K562 (cell line): ENCODE measurements around the gene SMC4.

ENCODE experiments used
- CBX2 ChIP-seq: fragments of 200-600 bp; sonication (generic); IDR thresholded peaks from one replicate; pipeline ENCODE4 v1.6.1; 2012; ENCODE audit warnings: mild to moderate bottlenecking, low read length, inconsistent platforms; ENCODE audit not compliant: insufficient read depth, poor library complexity, severe bottlenecking
- EGR1 ChIP-seq: fragments of 450-650 bp; conservative IDR thresholded peaks from 2 replicates; pipeline ENCODE4 v1.6.1; 2017; ENCODE audit warnings: mild to moderate bottlenecking
- EZH2 ChIP-seq: IDR thresholded peaks from 2 replicates; pipeline ENCODE4 v1.6.1; 2012; ENCODE audit warnings: low read depth, mild to moderate bottlenecking, inconsistent platforms, low read length, borderline replicate concordance
- NCOR1 ChIP-seq: fragments of 450-650 bp; IDR thresholded peaks from 2 replicates; pipeline ENCODE4 v1.6.1; 2016; ENCODE audit warnings: mild to moderate bottlenecking, moderate library complexity
- NFYB ChIP-seq: IDR thresholded peaks from 2 replicates; pipeline ENCODE4 v1.6.1; 2011; ENCODE audit warnings: mild to moderate bottlenecking, moderate library complexity; ENCODE audit not compliant: insufficient read length; ENCODE audit errors: extremely low read depth
- RAD21 ChIP-seq, 2 experiments: fragments of 250-450 bp in 1 of 2; fragments of 450-650 bp in 1 of 2; sonication (Bioruptor Pico) in 1 of 2; formaldehyde crosslinking in 1 of 2; IDR thresholded peaks in 1 of 2; conservative IDR thresholded peaks in 1 of 2; 2 replicates each; pipeline versions ENCODE4 v1.4.0 to v1.8.0; 2020 to 2022; ENCODE audit warnings: mild to moderate bottlenecking in 2 of 2, moderate library complexity in 1 of 2
- RFX7 ChIP-seq: fragments of 250-450 bp; sonication (Bioruptor Pico); IDR thresholded peaks from 2 replicates; pipeline ENCODE4 v1.5.1; 2021; ENCODE audit warnings: mild to moderate bottlenecking
- SIN3A ChIP-seq, 2 experiments: fragments of 150-350 bp in 1 of 2; IDR thresholded peaks; 2 replicates each; pipeline ENCODE4 v1.6.1; 2011 to 2016; ENCODE audit warnings: borderline replicate concordance in 2 of 2, low read depth in 2 of 2, low read length in 2 of 2, mild to moderate bottlenecking in 2 of 2, moderate library complexity in 2 of 2; ENCODE audit not compliant: control insufficient read depth in 1 of 2
- SREBF2 ChIP-seq: sonication (generic); formaldehyde crosslinking; IDR thresholded peaks from 2 replicates; pipeline ENCODE4 v1.4.0; 2020; ENCODE audit warnings: mild to moderate bottlenecking, missing genetic modification reagents
- ZNF384 ChIP-seq: IDR thresholded peaks from 2 replicates; pipeline ENCODE4 v1.6.1; 2012; ENCODE audit warnings: low read depth, low read length, improper control_type of control experiment
- ZNF551 ChIP-seq: fragments of 250-450 bp; sonication (Bioruptor Pico); IDR thresholded peaks from 2 replicates; pipeline ENCODE4 v1.5.0; 2021; ENCODE audit warnings: mild to moderate bottlenecking, moderate library complexity
- ZNF778 ChIP-seq: fragments of 450-650 bp; formaldehyde crosslinking; IDR thresholded peaks from 2 replicates; pipeline ENCODE4 v1.4.0; 2020; ENCODE audit warnings: mild to moderate bottlenecking, moderate library complexity
- TF ChIP-seq, protein P1 (sequence below), 3 experiments: IDR thresholded peaks in 2 of 3; conservative IDR thresholded peaks in 1 of 3; 2 replicates each; pipeline ENCODE4 v1.5.1; 2011 to 2012; ENCODE audit warnings: low read length in 3 of 3, mild to moderate bottlenecking in 3 of 3, control low read depth in 2 of 3, improper control_type of control experiment in 1 of 3, inconsistent platforms in 1 of 3, low read depth in 1 of 3, mixed read lengths in 1 of 3, moderate library complexity in 1 of 3; ENCODE audit not compliant: insufficient read depth in 2 of 3

DNA sequence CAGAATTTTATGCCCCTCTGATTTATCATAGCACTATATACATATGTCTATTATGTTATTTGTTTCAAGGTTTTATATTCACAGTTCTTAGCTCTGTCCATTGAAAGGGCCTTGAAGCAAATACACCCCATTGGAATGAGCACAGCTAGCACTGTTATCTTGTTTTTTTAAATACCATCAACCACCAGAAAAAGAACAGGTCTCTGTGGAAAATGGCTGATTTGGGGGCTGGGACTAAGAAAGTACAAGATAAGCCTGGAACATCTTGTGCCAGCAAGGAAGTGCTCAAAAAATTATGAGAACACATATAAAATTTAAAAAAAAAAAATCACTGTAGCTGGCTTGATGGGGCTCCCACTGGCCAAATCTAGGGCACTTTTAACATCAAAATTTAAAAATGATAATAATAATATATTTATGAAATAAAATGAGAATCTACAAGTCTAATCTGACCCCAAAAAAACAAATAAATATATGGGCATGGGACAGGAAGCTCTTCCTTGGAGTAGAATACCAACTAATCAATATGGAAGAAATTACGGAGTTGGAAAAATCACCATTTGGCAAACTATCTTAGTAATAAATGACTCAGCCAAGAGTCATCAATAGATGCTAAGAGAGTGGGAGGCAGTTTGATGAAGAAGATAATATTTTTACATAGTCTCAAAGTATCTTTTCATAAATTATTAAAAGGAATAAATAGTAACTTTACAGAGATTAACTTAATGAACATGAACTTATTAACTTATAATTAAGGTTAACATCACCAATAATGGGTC, 20.9 kb upstream of the SMC4 start:
- TF ChIP-seq ZNF551 (CRISPR knock-in tag) (no peak), ZNF778 (no peak), SREBF2 (CRISPR knock-in tag) (no peak), ZNF384 (no peak), RFX7 (no peak), CBX2 (no peak), NFYB (no peak), NCOR1 (no peak), EZH2 (no peak), RAD21 (CRISPR knock-in tag; conservative IDR thresholded peaks at IDR 0.05 in 1 of 2, IDR thresholded peaks at IDR 0.05 in 1 of 2) (no peak), SIN3A (IDR thresholded peaks at IDR 0.05; ENCODE audit: borderline replicate concordance in 2 of 2, control insufficient read depth in 1 of 2, low read depth in 2 of 2, low read length in 2 of 2) (no peak), EGR1 (no peak)
- TF ChIP-seq, protein P1, sequence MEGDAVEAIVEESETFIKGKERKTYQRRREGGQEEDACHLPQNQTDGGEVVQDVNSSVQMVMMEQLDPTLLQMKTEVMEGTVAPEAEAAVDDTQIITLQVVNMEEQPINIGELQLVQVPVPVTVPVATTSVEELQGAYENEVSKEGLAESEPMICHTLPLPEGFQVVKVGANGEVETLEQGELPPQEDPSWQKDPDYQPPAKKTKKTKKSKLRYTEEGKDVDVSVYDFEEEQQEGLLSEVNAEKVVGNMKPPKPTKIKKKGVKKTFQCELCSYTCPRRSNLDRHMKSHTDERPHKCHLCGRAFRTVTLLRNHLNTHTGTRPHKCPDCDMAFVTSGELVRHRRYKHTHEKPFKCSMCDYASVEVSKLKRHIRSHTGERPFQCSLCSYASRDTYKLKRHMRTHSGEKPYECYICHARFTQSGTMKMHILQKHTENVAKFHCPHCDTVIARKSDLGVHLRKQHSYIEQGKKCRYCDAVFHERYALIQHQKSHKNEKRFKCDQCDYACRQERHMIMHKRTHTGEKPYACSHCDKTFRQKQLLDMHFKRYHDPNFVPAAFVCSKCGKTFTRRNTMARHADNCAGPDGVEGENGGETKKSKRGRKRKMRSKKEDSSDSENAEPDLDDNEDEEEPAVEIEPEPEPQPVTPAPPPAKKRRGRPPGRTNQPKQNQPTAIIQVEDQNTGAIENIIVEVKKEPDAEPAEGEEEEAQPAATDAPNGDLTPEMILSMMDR (IDR thresholded peaks at IDR 0.05 in 2 of 3, conservative IDR thresholded peaks at IDR 0.05 in 1 of 3; ENCODE audit: insufficient read depth in 2 of 3, low read depth in 1 of 3, low read length in 3 of 3) = no peak
